ENCODE data around the gene RWDD2A.
A peak's percentile ranks its signal among the peaks of the same experiment; 100 is the strongest.

RWDD2A gene

DNA sequence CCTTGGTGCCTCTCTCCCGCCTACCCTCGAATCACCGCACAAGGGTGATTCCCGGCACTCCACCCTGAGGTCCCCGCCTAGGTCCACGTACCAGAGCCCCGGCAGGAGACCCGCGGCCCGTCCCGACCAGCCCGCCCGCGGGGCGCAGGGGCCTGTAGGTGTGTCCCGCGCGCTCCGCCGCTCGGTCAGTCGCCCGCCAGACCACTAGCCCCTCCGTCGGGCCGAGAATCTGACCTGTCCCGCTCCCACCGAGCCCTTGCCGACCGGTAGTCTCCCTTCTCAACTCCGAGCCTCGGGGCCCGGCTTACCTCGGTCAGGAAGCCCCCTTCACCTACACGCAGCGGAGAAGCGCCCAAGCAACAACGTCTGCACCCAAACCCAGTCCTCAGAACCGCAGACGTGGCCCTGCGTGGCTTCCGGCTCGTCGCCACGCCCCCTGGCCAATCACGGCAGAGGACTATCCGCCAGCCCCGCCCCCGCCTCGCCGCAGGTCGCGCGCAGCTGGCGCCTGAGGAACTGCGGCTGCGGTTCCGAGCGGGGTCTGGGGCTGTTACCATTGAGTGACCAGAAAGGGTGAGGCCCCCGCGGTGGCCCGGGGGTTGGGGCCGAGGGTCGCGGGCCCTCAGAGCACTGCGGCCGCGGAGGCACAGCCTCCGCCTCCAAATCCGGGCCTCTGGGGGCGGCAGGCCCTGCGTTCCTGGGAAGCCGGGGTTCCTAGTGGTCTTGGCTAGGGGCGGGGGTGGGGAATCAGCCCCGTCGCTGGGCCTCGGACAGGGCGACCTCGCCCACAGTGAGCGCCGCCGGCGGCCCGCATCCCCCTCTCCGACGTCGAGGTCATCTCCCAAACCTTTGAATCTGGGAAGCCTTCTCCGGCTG lies at the start of gene RWDD2A, which contains the start of gene PGM3:
RWDD2A (plus strand) TSS at position 487 of the 876 bp plus-strand sequence. CDS start 1,095 bp downstream, outside the sequence.
PGM3 (minus strand) TSS at position 395 of the 876 bp plus-strand sequence. CDS start 2,253 bp downstream, outside the sequence.
- Histone ChIP-seq H3K9me3 (ENCODE audit: control insufficient read depth, insufficient read depth, low read length) (no peaks in the 10 kb centered on the region), H3K36me3 (ENCODE audit: insufficient read depth, low read length) (peaks cover 2% of the 10 kb centered on the region)

GRCh38 chr6:83151114-83151513 lies 42.0 kb upstream of the RWDD2A start:
- no peaks in the 10 kb centered on the region for H3K9me3 ChIP-seq (ENCODE audit: control insufficient read depth, insufficient read depth, low read length)
- no peaks in the 10 kb centered on the region for H3K4me1 ChIP-seq (ENCODE audit: insufficient read depth, low read length)
- no peak overlapping the region for H3K9ac ChIP-seq (ENCODE audit: low read depth, low read length)
- H3K36me3 ChIP-seq (ENCODE audit: insufficient read depth, low read length) = no peaks in the 10 kb centered on the region; the same call in 1 of the 2 replicates

More for the DNA sequence above, at the start of gene RWDD2A, which contains the start of gene PGM3:
- Histone ChIP-seq H3K9ac (ENCODE audit: low read depth, low read length) (peak within 1 kb of the TSS; percentile 74), H3K4me1 (ENCODE audit: insufficient read depth, low read length) (no peaks in the 10 kb centered on the region)

GRCh38 chr6:83152913-83153312 lies 40.2 kb upstream of the RWDD2A start:
- Histone ChIP-seq H3K36me3 (ENCODE audit: insufficient read depth, low read length) (peaks cover 3% of the 10 kb centered on the region; the same call in 1 of the 2 replicates), H3K9ac (ENCODE audit: low read depth, low read length) (no peak overlapping the region), H3K4me1 (ENCODE audit: insufficient read depth, low read length) (no peaks in the 10 kb centered on the region), H3K9me3 (ENCODE audit: control insufficient read depth, insufficient read depth, low read length) (no peaks in the 10 kb centered on the region)

DNA sequence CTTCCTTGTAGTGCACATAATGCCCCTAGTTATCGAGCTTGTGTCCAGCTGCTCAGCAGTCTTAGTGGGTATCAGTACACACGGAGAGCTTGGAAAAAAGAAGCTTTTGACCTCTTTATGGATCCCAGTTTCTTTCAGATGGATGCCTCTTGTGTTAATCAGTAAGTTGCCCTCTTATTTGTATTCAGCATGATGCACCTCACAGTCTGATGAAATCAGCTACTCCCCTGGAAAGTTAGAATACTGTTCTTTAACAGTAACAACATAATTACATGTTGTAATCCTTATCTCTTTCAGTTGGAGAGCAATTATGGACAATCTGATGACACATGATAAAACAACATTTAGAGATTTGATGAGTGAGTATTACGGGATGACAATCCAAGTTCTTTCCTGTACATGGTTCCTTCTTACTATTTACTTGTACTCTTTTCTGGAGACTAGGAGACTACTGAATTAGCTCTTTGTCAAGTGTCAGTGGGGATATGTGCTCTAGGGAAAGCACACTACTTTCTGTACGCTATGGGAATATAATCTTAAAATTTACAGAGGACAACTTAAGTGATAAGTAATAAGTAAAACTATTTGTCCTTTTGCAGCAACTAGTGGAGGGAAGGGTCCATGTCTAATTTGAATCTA lies 39.2 kb upstream of the RWDD2A start:
- Histone ChIP-seq H3K4me1 (ENCODE audit: insufficient read depth, low read length) (no peaks in the 10 kb centered on the region), H3K9ac (ENCODE audit: low read depth, low read length) (no peak overlapping the region), H3K36me3 (ENCODE audit: insufficient read depth, low read length) (peaks cover 3% of the 10 kb centered on the region; the same call in 1 of the 2 replicates), H3K9me3 (ENCODE audit: control insufficient read depth, insufficient read depth, low read length) (no peaks in the 10 kb centered on the region)

DNA sequence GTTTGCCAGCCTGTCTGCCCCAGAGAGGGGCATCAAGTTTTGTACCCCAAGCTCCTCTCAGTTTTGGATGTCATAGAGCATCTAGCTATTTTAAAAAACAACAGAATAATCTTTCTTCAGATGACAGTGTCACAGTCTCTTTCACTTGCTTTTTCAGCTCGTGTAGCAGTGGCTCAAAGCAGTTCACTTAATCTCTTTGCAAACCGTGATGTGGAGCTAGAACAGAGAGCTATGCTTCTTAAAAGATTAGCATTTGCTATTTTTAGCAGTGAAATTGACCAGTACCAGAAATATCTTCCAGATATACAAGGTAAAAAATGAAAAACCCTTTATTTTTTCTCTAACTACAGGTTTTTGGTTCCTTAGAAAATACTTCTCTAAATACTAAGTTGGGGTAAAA lies 37.4 kb upstream of the RWDD2A start:
- Histone ChIP-seq H3K36me3 (ENCODE audit: insufficient read depth, low read length) (peaks cover 3% of the 10 kb centered on the region; the same call in 1 of the 2 replicates), H3K9ac (ENCODE audit: low read depth, low read length) (no peak overlapping the region), H3K9me3 (ENCODE audit: control insufficient read depth, insufficient read depth, low read length) (no peaks in the 10 kb centered on the region), H3K4me1 (ENCODE audit: insufficient read depth, low read length) (no peaks in the 10 kb centered on the region)

GRCh38 chr6:83160167-83160566 lies 33.0 kb upstream of the RWDD2A start:
- H3K36me3 ChIP-seq (ENCODE audit: insufficient read depth, low read length) = peaks cover 3% of the 10 kb centered on the region; the same call in 1 of the 2 replicates
- no peak overlapping the region for H3K9ac ChIP-seq (ENCODE audit: low read depth, low read length)
- H3K4me1 ChIP-seq (ENCODE audit: insufficient read depth, low read length) = no peaks in the 10 kb centered on the region
- H3K9me3 ChIP-seq (ENCODE audit: control insufficient read depth, insufficient read depth, low read length) = no peaks in the 10 kb centered on the region

DNA sequence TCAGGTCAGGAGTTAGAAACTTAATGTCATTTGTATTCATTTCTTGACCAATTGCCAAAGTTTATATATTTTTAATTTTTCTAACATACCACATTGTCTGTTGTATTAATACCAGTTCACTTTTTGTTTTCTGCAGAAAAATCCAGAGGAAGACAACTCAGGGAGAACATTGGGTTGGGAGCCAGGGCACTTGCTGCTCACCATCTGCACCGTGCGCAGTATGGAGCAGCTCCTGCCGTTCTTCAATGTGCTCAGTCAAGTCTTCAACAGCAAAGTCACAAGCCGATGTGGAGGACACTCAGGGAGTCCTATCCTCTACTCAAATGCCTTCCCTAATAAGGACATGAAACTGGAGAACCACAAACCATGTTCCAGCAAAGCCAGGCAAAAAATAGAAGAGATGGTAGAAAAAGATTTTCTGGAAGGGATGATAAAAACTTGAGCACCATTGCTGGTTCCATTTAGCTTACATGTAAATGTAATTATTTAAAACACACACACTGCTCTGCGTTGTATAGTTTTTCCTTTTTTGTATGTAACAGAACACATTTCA lies 25.4 kb upstream of the RWDD2A start:
- no peaks in the 10 kb centered on the region for H3K4me1 ChIP-seq (ENCODE audit: insufficient read depth, low read length)
- H3K36me3 ChIP-seq (ENCODE audit: insufficient read depth, low read length) = peaks cover 33% of the 10 kb centered on the region
- H3K9me3 ChIP-seq (ENCODE audit: control insufficient read depth, insufficient read depth, low read length) = no peaks in the 10 kb centered on the region
- no peak overlapping the region for H3K9ac ChIP-seq (ENCODE audit: low read depth, low read length)

DNA sequence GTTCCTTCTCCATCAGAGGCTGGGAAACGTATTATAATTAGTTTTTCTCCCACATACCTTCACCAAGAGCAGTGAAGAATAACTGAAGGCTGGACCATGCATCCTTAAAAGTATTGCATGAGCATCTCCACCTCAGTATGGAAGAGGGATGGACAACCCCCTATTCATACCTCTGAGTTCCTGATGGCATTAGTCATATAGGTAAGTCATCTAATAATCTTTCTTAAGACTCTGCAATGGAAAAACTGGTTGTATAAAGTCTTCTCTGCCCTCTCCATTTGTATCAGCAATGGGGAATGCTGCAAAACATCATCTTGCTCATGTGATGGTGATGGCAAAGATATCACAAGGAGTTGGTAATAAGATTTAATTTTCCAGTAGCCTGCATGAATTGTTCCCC lies 24.6 kb upstream of the RWDD2A start:
- Histone ChIP-seq H3K9ac (ENCODE audit: low read depth, low read length) (no peak overlapping the region), H3K4me1 (ENCODE audit: insufficient read depth, low read length) (no peaks in the 10 kb centered on the region), H3K36me3 (ENCODE audit: insufficient read depth, low read length) (peaks cover 35% of the 10 kb centered on the region), H3K9me3 (ENCODE audit: control insufficient read depth, insufficient read depth, low read length) (no peaks in the 10 kb centered on the region)

GRCh38 chr6:83169106-83169505 lies 24.1 kb upstream of the RWDD2A start:
- Histone ChIP-seq H3K9ac (ENCODE audit: low read depth, low read length) (no peak overlapping the region), H3K9me3 (ENCODE audit: control insufficient read depth, insufficient read depth, low read length) (no peaks in the 10 kb centered on the region), H3K36me3 (ENCODE audit: insufficient read depth, low read length) (peaks cover 36% of the 10 kb centered on the region), H3K4me1 (ENCODE audit: insufficient read depth, low read length) (no peaks in the 10 kb centered on the region)

- H3K9me3 ChIP-seq (ENCODE audit: control insufficient read depth, insufficient read depth, low read length) = no peaks in the 10 kb centered on the region
- H3K4me1 ChIP-seq (ENCODE audit: insufficient read depth, low read length) = no peaks in the 10 kb centered on the region
- peaks cover 38% of the 10 kb centered on the region for H3K36me3 ChIP-seq (ENCODE audit: insufficient read depth, low read length)
- no peak overlapping the region for H3K9ac ChIP-seq (ENCODE audit: low read depth, low read length)
These were observed 23.6 kb upstream of the RWDD2A start for GRCh38 chr6:83169511-83169910.

DNA sequence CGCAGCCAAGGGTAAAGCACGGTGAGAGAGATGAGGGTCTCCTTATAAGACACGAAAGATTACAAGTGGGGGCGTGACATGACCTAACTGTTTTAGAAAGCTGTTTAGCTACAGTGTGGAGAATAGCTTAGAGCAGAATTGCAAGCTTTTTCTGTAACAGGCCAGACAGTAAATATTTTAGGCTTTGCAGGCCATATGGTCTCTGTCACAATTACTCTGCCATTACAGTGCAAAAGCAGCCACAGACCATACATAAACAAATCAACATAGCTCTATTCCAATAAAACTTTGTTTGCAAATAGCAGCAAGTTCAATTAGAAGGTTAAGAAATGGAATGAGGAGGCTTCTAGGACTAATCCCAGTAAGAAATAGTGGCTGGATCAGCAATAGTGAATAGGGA lies 16.9 kb upstream of the RWDD2A start:
- Histone ChIP-seq H3K36me3 (ENCODE audit: insufficient read depth, low read length) (peaks cover 32% of the 10 kb centered on the region), H3K9me3 (ENCODE audit: control insufficient read depth, insufficient read depth, low read length) (no peaks in the 10 kb centered on the region), H3K9ac (ENCODE audit: low read depth, low read length) (no peak overlapping the region), H3K4me1 (ENCODE audit: insufficient read depth, low read length) (0 out of 2 replicates have a peak, but pooled peaks cover under 1% of the 10 kb centered on the region)

DNA sequence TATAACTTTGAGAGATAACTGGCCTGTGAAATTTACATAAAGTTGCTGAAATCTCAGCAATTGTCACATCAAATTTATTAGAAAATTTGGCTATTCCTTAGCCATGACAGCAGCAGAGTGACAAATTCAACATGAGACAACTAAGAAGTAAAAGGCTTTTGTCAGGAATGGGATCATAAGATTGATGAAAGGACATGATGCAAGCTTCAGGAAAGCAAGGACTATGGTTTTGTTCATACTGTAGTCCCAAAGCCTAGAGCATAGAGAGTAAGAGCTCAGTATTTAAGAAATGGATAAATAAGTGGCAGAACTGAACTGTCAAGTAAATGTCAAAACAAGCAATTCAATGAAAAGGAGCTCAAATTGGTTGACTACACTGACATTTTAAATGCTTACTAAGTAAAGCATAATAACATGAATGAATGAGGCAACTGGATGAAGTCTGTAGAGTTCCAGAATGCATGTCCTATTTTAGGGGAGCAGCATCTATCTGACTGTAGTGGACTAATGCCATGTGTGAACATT lies 12.7 kb upstream of the RWDD2A start:
- Histone ChIP-seq H3K9ac (ENCODE audit: low read depth, low read length) (no peak overlapping the region), H3K36me3 (ENCODE audit: insufficient read depth, low read length) (peaks cover 31% of the 10 kb centered on the region), H3K4me1 (ENCODE audit: insufficient read depth, low read length) (0 out of 2 replicates have a peak, but pooled peaks cover 3% of the 10 kb centered on the region), H3K9me3 (ENCODE audit: control insufficient read depth, insufficient read depth, low read length) (no peaks in the 10 kb centered on the region)

GRCh38 chr6:83182114-83182513 lies 11.0 kb upstream of the RWDD2A start:
- Histone ChIP-seq H3K9me3 (ENCODE audit: control insufficient read depth, insufficient read depth, low read length) (no peaks in the 10 kb centered on the region), H3K4me1 (ENCODE audit: insufficient read depth, low read length) (0 out of 2 replicates have a peak, but pooled peaks cover 3% of the 10 kb centered on the region), H3K9ac (ENCODE audit: low read depth, low read length) (no peak overlapping the region), H3K36me3 (ENCODE audit: insufficient read depth, low read length) (peaks cover 28% of the 10 kb centered on the region)

Measured in ES-I3 (cell line).